HEK293 (cell line): ENCODE results near the gene GALNS.

ENCODE experiments used
- YY2 ChIP-seq: fragments of 450-650 bp; formaldehyde crosslinking; IDR thresholded peaks from 2 replicates; pipeline ENCODE4 v1.5.1; 2016; ENCODE audit warnings: missing biosample characterization, missing genetic modification characterization
- ZEB2 ChIP-seq: fragments of 450-650 bp; formaldehyde crosslinking; IDR thresholded peaks from 2 replicates; pipeline ENCODE4 v1.5.1; 2016; ENCODE audit warnings: missing biosample characterization, missing genetic modification characterization
- ZNF341 ChIP-seq: fragments of 450-650 bp; formaldehyde crosslinking; IDR thresholded peaks from 2 replicates; pipeline ENCODE4; 2016; ENCODE audit warnings: low read depth, missing biosample characterization, missing genetic modification characterization
- TF ChIP-seq, protein P1 (sequence below): fragments of 450-650 bp; formaldehyde crosslinking; IDR thresholded peaks from 2 replicates; pipeline ENCODE4 v1.5.1; 2016; ENCODE audit warnings: missing biosample characterization, missing genetic modification characterization
- TF ChIP-seq, protein P2 (sequence below): fragments of 450-650 bp; IDR thresholded peaks from 2 replicates; pipeline ENCODE4 v1.5.1; 2018; ENCODE audit warnings: missing biosample characterization, mild to moderate bottlenecking, missing genetic modification characterization

- TF ChIP-seq, protein P1, sequence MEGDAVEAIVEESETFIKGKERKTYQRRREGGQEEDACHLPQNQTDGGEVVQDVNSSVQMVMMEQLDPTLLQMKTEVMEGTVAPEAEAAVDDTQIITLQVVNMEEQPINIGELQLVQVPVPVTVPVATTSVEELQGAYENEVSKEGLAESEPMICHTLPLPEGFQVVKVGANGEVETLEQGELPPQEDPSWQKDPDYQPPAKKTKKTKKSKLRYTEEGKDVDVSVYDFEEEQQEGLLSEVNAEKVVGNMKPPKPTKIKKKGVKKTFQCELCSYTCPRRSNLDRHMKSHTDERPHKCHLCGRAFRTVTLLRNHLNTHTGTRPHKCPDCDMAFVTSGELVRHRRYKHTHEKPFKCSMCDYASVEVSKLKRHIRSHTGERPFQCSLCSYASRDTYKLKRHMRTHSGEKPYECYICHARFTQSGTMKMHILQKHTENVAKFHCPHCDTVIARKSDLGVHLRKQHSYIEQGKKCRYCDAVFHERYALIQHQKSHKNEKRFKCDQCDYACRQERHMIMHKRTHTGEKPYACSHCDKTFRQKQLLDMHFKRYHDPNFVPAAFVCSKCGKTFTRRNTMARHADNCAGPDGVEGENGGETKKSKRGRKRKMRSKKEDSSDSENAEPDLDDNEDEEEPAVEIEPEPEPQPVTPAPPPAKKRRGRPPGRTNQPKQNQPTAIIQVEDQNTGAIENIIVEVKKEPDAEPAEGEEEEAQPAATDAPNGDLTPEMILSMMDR = no peak
- TF ChIP-seq, protein P2, sequence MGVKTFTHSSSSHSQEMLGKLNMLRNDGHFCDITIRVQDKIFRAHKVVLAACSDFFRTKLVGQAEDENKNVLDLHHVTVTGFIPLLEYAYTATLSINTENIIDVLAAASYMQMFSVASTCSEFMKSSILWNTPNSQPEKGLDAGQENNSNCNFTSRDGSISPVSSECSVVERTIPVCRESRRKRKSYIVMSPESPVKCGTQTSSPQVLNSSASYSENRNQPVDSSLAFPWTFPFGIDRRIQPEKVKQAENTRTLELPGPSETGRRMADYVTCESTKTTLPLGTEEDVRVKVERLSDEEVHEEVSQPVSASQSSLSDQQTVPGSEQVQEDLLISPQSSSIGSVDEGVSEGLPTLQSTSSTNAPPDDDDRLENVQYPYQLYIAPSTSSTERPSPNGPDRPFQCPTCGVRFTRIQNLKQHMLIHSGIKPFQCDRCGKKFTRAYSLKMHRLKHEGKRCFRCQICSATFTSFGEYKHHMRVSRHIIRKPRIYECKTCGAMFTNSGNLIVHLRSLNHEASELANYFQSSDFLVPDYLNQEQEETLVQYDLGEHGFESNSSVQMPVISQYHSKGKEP (tag by site-specific recombination) = no peak
- peak; percentile 33 for TF ChIP-seq ZNF341
- no peak for TF ChIP-seq ZEB2 (tag by site-specific recombination)
- no peak for TF ChIP-seq YY2 (tag by site-specific recombination)
Observed at GRCh38 chr16:88777471-88778270, 79.1 kb downstream of the GALNS start.
